K562 (cell line): ENCODE results near the gene HOXB13. TPM values are rescaled to one million over a fixed set of nuclear protein-coding genes. Genes with fewer than 3 reads are reported as not detected.
A peak's percentile ranks its signal among the peaks of the same experiment; 100 is the strongest.

ENCODE experiments used
- CBX2 ChIP-seq: fragments of 200-600 bp; sonication (generic); IDR thresholded peaks from one replicate; pipeline ENCODE4 v1.6.1; 2012; ENCODE audit warnings: mild to moderate bottlenecking, low read length, inconsistent platforms; ENCODE audit not compliant: insufficient read depth, poor library complexity, severe bottlenecking
- CHD1 ChIP-seq: fragments of 200-600 bp; sonication (generic); IDR thresholded peaks from one replicate; pipeline ENCODE4 v1.6.1; 2012; ENCODE audit warnings: mild to moderate bottlenecking, moderate library complexity, low read length, inconsistent platforms
- EGR1 ChIP-seq: fragments of 450-650 bp; conservative IDR thresholded peaks from 2 replicates; pipeline ENCODE4 v1.6.1; 2017; ENCODE audit warnings: mild to moderate bottlenecking
- FUS ChIP-seq: fragments of 200-400 bp; formaldehyde crosslinking; optimal IDR thresholded peaks from 2 replicates; pipeline ENCODE3; 2017; ENCODE audit warnings: low read depth, low read length
- MBD2 ChIP-seq: sonication (generic); IDR thresholded peaks from 2 replicates; pipeline ENCODE4 v1.6.1; 2016; ENCODE audit warnings: low read depth, borderline replicate concordance
- NR4A1 ChIP-seq, 2 experiments: fragments of 250-450 bp in 1 of 2; fragments of 450-650 bp in 1 of 2; sonication (Bioruptor Pico) in 1 of 2; IDR thresholded peaks; 2 replicates each; pipeline versions ENCODE4 v1.4.0 to v1.6.1; 2016 to 2020; ENCODE audit warnings: mild to moderate bottlenecking in 2 of 2, missing compliant biosample characterization in 1 of 2, missing genetic modification characterization in 1 of 2, moderate library complexity in 1 of 2
- PHB ChIP-seq: fragments of 250-450 bp; sonication (Bioruptor Pico); IDR thresholded peaks from 2 replicates; pipeline ENCODE4 v1.5.0; 2021
- SAP30 ChIP-seq: fragments of 200-600 bp; sonication (generic); IDR thresholded peaks from 2 replicates; pipeline ENCODE4 v1.6.1; 2012; ENCODE audit warnings: borderline replicate concordance, low read depth, mild to moderate bottlenecking, moderate library complexity, low read length, control low read depth, inconsistent platforms; ENCODE audit not compliant: insufficient read depth, poor library complexity, severe bottlenecking
- SMARCB1 ChIP-seq: IDR thresholded peaks from 2 replicates; pipeline ENCODE4 v1.6.1; 2011; ENCODE audit warnings: improper control_type of control experiment, low read depth; ENCODE audit not compliant: insufficient read length
- SUPT5H ChIP-seq: fragments of 450-650 bp; IDR thresholded peaks from 2 replicates; pipeline ENCODE4 v1.6.1; 2016
- TAF15 ChIP-seq: fragments of 200-400 bp; formaldehyde crosslinking; IDR thresholded peaks from 2 replicates; pipeline ENCODE4 v1.6.1; 2017; ENCODE audit warnings: mild to moderate bottlenecking, low read depth, low read length, moderate library complexity
- YBX1 ChIP-seq: fragments of 450-650 bp; IDR thresholded peaks from 2 replicates; pipeline ENCODE4 v1.7.1; 2016; ENCODE audit warnings: mild to moderate bottlenecking
- ZFP30 ChIP-seq: fragments of 250-450 bp; sonication (Bioruptor Pico); IDR thresholded peaks from 2 replicates; pipeline ENCODE4 v1.8.0; 2022; ENCODE audit warnings: moderate library complexity, mild to moderate bottlenecking, inconsistent platforms, borderline replicate concordance
- ZNF165 ChIP-seq: fragments of 250-450 bp; sonication (Bioruptor Pico); IDR thresholded peaks from 2 replicates; pipeline ENCODE4 v1.4.0; 2020; ENCODE audit warnings: borderline replicate concordance
- ZNF507 ChIP-seq: conservative IDR thresholded peaks from 2 replicates; pipeline ENCODE4 v1.6.1; 2017; ENCODE audit warnings: missing genetic modification characterization, missing compliant biosample characterization
- ZNF764 ChIP-seq: fragments of 250-450 bp; sonication (Bioruptor Pico); IDR thresholded peaks from 2 replicates; pipeline ENCODE4 v1.4.0; 2020; ENCODE audit warnings: low read depth, mild to moderate bottlenecking, moderate library complexity
- polyA plus RNA-seq, 8 experiments: library from polyadenylated mRNA; depleted of rRNA in 4 of 8; stranded (reverse) in 5 of 8; unstranded in 3 of 8; fragments of >200 nt; fragmentation: Nextera tagmentation in 2 of 8; fragmentation: Illumina TruSeq in 1 of 8; extraction: Ambion mirVana in 2 of 8; extraction: Trizol in 1 of 8; gene quantifications; 2 replicates each; pipeline versions ENCODE4 v1.2.1 to v1.2.3, GENCODE V29; 2011 to 2014; ENCODE audit warnings: inconsistent platforms in 1 of 8, missing spikeins in 1 of 8
- total RNA-seq, 7 experiments: library from RNA; depleted of rRNA in 6 of 7; stranded (reverse); fragments of >200 nt in 6 of 7; fragmentation: Illumina TruSeq in 2 of 7; extraction: Trizol in 2 of 7; gene quantifications; 2 replicates each; pipeline versions ENCODE4 v1.2.1 to v1.2.3, GENCODE V29; 2011 to 2021; ENCODE audit warnings: low replicate concordance in 1 of 7
- TF ChIP-seq, protein P1 (sequence below): fragments of 250-450 bp; sonication (Bioruptor Pico); IDR thresholded peaks from 2 replicates; pipeline ENCODE4 v1.5.0; 2021
- TF ChIP-seq, protein P2 (sequence below): fragments of 450-650 bp; formaldehyde crosslinking; IDR thresholded peaks from 2 replicates; pipeline ENCODE4 v1.4.0; 2020; ENCODE audit warnings: mild to moderate bottlenecking, moderate library complexity
- TF ChIP-seq, protein P3 (sequence below): IDR thresholded peaks from 3 replicates; pipeline ENCODE4 v1.6.1; 2011; ENCODE audit warnings: borderline replicate concordance, mild to moderate bottlenecking, moderate library complexity; ENCODE audit not compliant: insufficient read length; ENCODE audit errors: extremely low read depth
- TF ChIP-seq, protein P4 (sequence below): IDR thresholded peaks from 3 replicates; pipeline ENCODE4 v1.6.1; 2011; ENCODE audit warnings: borderline replicate concordance, mild to moderate bottlenecking; ENCODE audit not compliant: insufficient read length, insufficient read depth

The HOXB13 gene
- total and polyA plus RNA-seq, 9 of the 15 experiments (the other 6 are each of a cell fraction or from before 2014, with no cell fraction given), result not detected

DNA sequence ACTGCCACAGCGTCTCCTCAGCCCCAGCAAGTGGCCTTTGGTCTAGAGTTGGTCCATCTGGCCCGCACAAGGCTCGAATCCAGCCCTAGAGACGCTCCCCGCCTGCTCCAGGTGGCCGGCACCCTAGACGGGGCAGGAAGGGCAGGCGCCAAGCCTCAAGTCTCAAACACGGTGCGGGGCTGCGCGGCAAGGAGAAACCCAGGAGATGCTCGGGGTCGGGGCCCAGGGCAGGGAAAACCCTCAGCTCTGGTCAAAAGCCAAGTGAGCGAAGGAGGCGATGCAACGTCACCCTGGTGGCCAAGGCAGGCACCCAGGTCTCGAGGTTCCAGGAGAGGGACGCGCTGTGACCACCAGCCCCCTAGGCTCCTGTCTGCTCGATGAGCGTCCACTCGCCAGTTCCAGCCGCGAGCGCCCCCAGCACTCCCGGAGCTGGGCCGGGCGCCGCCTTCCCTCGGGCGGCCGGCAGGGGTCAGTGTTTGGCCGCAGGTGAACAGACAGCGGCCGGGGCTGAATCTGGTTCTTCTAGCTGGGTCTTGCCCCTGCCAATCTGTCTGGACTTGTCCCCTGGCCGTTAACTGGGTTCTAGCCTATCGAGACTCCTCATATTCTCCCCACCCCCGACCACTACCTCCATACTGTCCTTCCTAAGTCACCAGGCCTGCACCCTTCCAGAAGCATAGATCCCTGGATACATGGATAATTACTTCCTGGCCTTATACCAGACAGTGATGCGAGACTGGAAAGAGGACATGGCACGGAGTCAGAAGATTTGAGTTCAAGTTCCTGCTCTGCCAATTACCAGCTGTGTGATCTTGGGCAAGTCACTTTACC lies 50.2 kb downstream of the HOXB13 start (continued):
- TF ChIP-seq, protein P1, sequence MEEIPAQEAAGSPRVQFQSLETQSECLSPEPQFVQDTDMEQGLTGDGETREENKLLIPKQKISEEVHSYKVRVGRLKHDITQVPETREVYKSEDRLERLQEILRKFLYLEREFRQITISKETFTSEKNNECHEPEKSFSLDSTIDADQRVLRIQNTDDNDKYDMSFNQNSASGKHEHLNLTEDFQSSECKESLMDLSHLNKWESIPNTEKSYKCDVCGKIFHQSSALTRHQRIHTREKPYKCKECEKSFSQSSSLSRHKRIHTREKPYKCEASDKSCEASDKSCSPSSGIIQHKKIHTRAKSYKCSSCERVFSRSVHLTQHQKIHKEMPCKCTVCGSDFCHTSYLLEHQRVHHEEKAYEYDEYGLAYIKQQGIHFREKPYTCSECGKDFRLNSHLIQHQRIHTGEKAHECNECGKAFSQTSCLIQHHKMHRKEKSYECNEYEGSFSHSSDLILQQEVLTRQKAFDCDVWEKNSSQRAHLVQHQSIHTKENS (CRISPR knock-in tag), result no peak
- TF ChIP-seq, protein P2, sequence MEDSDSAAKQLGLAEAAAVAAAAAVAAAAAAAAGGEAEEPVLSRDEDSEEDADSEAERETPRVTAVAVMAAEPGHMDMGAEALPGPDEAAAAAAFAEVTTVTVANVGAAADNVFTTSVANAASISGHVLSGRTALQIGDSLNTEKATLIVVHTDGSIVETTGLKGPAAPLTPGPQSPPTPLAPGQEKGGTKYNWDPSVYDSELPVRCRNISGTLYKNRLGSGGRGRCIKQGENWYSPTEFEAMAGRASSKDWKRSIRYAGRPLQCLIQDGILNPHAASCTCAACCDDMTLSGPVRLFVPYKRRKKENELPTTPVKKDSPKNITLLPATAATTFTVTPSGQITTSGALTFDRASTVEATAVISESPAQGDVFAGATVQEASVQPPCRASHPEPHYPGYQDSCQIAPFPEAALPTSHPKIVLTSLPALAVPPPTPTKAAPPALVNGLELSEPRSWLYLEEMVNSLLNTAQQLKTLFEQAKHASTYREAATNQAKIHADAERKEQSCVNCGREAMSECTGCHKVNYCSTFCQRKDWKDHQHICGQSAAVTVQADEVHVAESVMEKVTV, result peak; percentile 81
- TF ChIP-seq CHD1 (no peak), ZNF764 (CRISPR knock-in tag) (peak; percentile 58; the same call in 1 of the 2 replicates), EGR1 (no peak), MBD2 (no peak), PHB (no peak), SAP30 (no peak), SMARCB1 (no peak), ZNF507 (no peak), ZNF165 (CRISPR knock-in tag) (no peak), TAF15 (no peak), CBX2 (no peak), YBX1 (no peak), NR4A1 (CRISPR knock-in tag; IDR thresholded peaks at IDR 0.05) (no peak), NR4A1 (tag; IDR thresholded peaks at IDR 0.05) (no peak), ZFP30 (CRISPR knock-in tag) (no peak), SUPT5H (no peak), FUS (no peak)
- TF ChIP-seq, protein P3, sequence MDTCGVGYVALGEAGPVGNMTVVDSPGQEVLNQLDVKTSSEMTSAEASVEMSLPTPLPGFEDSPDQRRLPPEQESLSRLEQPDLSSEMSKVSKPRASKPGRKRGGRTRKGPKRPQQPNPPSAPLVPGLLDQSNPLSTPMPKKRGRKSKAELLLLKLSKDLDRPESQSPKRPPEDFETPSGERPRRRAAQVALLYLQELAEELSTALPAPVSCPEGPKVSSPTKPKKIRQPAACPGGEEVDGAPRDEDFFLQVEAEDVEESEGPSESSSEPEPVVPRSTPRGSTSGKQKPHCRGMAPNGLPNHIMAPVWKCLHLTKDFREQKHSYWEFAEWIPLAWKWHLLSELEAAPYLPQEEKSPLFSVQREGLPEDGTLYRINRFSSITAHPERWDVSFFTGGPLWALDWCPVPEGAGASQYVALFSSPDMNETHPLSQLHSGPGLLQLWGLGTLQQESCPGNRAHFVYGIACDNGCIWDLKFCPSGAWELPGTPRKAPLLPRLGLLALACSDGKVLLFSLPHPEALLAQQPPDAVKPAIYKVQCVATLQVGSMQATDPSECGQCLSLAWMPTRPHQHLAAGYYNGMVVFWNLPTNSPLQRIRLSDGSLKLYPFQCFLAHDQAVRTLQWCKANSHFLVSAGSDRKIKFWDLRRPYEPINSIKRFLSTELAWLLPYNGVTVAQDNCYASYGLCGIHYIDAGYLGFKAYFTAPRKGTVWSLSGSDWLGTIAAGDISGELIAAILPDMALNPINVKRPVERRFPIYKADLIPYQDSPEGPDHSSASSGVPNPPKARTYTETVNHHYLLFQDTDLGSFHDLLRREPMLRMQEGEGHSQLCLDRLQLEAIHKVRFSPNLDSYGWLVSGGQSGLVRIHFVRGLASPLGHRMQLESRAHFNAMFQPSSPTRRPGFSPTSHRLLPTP, result no peak
- TF ChIP-seq, protein P4, sequence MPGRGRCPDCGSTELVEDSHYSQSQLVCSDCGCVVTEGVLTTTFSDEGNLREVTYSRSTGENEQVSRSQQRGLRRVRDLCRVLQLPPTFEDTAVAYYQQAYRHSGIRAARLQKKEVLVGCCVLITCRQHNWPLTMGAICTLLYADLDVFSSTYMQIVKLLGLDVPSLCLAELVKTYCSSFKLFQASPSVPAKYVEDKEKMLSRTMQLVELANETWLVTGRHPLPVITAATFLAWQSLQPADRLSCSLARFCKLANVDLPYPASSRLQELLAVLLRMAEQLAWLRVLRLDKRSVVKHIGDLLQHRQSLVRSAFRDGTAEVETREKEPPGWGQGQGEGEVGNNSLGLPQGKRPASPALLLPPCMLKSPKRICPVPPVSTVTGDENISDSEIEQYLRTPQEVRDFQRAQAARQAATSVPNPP, result no peak
